K562 (cell line): ENCODE results near the gene RPL22L1. TPM values are rescaled to one million over a fixed set of nuclear protein-coding genes. Genes with fewer than 3 reads are reported as not detected.
A peak's percentile ranks its signal among the peaks of the same experiment; 100 is the strongest.

Experiments used
- ATF1 ChIP-seq, 2 experiments: fragments of 450-650 bp in 1 of 2; IDR thresholded peaks; 2 replicates each; pipeline ENCODE4 v1.6.1; 2016; ENCODE audit warnings: missing compliant biosample characterization in 1 of 2, missing genetic modification characterization in 1 of 2
- DIDO1 ChIP-seq: fragments of 450-650 bp; IDR thresholded peaks from 2 replicates; pipeline ENCODE4 v1.6.1; 2016; ENCODE audit warnings: low read depth, missing biosample characterization, missing genetic modification characterization
- PML ChIP-seq: IDR thresholded peaks from 2 replicates; pipeline ENCODE4 v1.6.1; 2012; ENCODE audit warnings: low read length, inconsistent platforms
- SOX6 ChIP-seq: fragments of 450-650 bp; IDR thresholded peaks from 2 replicates; pipeline ENCODE4 v1.6.1; 2014; ENCODE audit warnings: mild to moderate bottlenecking
- SUPT5H ChIP-seq: fragments of 450-650 bp; IDR thresholded peaks from 2 replicates; pipeline ENCODE4 v1.6.1; 2016
- U2AF2 ChIP-seq: fragments of 200-400 bp; formaldehyde crosslinking; optimal IDR thresholded peaks from 2 replicates; pipeline ENCODE3; 2017; ENCODE audit warnings: low read depth, mild to moderate bottlenecking, low read length
- polyA plus RNA-seq, 8 experiments: library from polyadenylated mRNA; depleted of rRNA in 4 of 8; stranded (reverse) in 5 of 8; unstranded in 3 of 8; fragments of >200 nt; fragmentation: Nextera tagmentation in 2 of 8; fragmentation: Illumina TruSeq in 1 of 8; extraction: Ambion mirVana in 2 of 8; extraction: Trizol in 1 of 8; gene quantifications; 2 replicates each; pipeline versions ENCODE4 v1.2.1 to v1.2.3, GENCODE V29; 2011 to 2014; ENCODE audit warnings: inconsistent platforms in 1 of 8, missing spikeins in 1 of 8
- total RNA-seq, 7 experiments: library from RNA; depleted of rRNA in 6 of 7; stranded (reverse); fragments of >200 nt in 6 of 7; fragmentation: Illumina TruSeq in 2 of 7; extraction: Trizol in 2 of 7; gene quantifications; 2 replicates each; pipeline versions ENCODE4 v1.2.1 to v1.2.3, GENCODE V29; 2011 to 2021; ENCODE audit warnings: low replicate concordance in 1 of 7
- TF ChIP-seq, protein P1 (sequence below), 3 experiments: fragments of 200-800 bp in 1 of 3; fragments of 250-450 bp in 1 of 3; fragments of 450-650 bp in 1 of 3; sonication (Bioruptor Pico) in 1 of 3; sonication (Bioruptor generic) in 1 of 3; formaldehyde crosslinking in 1 of 3; IDR thresholded peaks; 2 replicates each; pipeline versions ENCODE4 v1.6.1 to v1.8.0; 2016 to 2022; ENCODE audit warnings: mild to moderate bottlenecking in 2 of 3, missing genetic modification characterization in 2 of 3, missing compliant biosample characterization in 1 of 3, moderate library complexity in 1 of 3
- TF ChIP-seq, protein P2 (sequence below), 2 experiments: fragments of 450-650 bp in 1 of 2; IDR thresholded peaks; 2 replicates each; pipeline ENCODE4 v1.6.1; 2011 to 2017; ENCODE audit warnings: low read depth in 2 of 2, antibody characterized with exemption in 1 of 2, borderline replicate concordance in 1 of 2, low read length in 1 of 2, mild to moderate bottlenecking in 1 of 2, mixed read lengths in 1 of 2; ENCODE audit not compliant: control insufficient read depth in 1 of 2
- TF ChIP-seq, protein P3 (sequence below): fragments of 450-650 bp; formaldehyde crosslinking; conservative IDR thresholded peaks from 2 replicates; pipeline ENCODE4 v1.4.0; 2022; ENCODE audit warnings: mild to moderate bottlenecking, missing genetic modification characterization
- TF ChIP-seq, protein P4 (sequence below): fragments of 250-450 bp; sonication (Bioruptor Pico); IDR thresholded peaks from 2 replicates; pipeline ENCODE4 v1.5.0; 2020; ENCODE audit warnings: mild to moderate bottlenecking
- TF ChIP-seq, protein P5 (sequence below): fragments of 450-650 bp; formaldehyde crosslinking; IDR thresholded peaks from 2 replicates; pipeline ENCODE4 v1.4.0; 2020; ENCODE audit warnings: mild to moderate bottlenecking, moderate library complexity

RPL22L1 gene
- total and polyA plus RNA-seq, 9 of the 15 experiments (the other 6 are each of a cell fraction or from before 2014, with no cell fraction given): 53.9 to 198 (median 108) TPM

DNA sequence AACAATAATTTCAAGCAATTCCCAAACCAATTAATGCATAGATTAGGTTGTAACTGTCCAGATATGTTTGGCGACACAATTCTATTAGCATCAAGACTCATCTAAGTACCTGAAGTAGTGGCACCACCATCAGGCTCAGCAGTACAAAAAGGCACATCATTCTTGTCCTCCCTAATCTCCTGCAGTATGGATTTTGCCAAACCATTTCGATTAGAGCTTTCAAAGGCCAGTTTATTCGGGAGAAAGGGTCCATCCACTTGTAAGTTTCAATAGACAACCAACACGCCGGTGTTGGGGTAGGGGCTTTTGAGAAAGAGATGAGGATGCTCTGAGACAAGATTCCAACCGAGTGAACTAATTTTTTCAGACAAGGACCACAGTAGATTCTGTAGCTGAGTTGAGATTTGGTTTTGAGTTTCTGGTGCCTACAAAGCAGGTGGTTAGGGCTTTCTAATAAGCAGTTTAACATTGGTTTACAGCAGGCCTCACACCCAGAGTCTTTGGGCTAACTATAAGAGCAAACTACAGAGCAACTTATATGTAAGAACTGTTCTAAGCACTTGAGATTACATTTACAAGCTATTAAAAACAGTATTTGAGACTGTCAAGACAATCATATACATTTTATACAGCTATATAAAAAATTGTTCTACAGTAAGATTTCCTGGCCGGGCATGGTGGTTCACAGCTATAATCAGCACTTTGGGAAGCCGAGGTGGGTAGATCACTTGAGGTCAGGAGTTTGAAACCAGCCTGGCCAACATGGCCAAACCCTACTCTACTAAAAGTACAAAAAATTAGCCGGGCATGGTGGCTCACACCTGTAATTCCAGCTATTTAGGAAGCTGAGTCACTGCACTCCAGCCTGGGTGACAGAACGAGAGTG, 4.5 kb downstream of the RPL22L1 start (continued):
- TF ChIP-seq, protein P1, sequence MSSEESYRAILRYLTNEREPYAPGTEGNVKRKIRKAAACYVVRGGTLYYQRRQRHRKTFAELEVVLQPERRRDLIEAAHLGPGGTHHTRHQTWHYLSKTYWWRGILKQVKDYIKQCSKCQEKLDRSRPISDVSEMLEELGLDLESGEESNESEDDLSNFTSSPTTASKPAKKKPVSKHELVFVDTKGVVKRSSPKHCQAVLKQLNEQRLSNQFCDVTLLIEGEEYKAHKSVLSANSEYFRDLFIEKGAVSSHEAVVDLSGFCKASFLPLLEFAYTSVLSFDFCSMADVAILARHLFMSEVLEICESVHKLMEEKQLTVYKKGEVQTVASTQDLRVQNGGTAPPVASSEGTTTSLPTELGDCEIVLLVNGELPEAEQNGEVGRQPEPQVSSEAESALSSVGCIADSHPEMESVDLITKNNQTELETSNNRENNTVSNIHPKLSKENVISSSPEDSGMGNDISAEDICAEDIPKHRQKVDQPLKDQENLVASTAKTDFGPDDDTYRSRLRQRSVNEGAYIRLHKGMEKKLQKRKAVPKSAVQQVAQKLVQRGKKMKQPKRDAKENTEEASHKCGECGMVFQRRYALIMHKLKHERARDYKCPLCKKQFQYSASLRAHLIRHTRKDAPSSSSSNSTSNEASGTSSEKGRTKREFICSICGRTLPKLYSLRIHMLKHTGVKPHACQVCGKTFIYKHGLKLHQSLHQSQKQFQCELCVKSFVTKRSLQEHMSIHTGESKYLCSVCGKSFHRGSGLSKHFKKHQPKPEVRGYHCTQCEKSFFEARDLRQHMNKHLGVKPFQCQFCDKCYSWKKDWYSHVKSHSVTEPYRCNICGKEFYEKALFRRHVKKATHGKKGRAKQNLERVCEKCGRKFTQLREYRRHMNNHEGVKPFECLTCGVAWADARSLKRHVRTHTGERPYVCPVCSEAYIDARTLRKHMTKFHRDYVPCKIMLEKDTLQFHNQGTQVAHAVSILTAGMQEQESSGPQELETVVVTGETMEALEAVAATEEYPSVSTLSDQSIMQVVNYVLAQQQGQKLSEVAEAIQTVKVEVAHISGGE (CRISPR knock-in tag; IDR thresholded peaks at IDR 0.05): no peak
- TF ChIP-seq, protein P2, sequence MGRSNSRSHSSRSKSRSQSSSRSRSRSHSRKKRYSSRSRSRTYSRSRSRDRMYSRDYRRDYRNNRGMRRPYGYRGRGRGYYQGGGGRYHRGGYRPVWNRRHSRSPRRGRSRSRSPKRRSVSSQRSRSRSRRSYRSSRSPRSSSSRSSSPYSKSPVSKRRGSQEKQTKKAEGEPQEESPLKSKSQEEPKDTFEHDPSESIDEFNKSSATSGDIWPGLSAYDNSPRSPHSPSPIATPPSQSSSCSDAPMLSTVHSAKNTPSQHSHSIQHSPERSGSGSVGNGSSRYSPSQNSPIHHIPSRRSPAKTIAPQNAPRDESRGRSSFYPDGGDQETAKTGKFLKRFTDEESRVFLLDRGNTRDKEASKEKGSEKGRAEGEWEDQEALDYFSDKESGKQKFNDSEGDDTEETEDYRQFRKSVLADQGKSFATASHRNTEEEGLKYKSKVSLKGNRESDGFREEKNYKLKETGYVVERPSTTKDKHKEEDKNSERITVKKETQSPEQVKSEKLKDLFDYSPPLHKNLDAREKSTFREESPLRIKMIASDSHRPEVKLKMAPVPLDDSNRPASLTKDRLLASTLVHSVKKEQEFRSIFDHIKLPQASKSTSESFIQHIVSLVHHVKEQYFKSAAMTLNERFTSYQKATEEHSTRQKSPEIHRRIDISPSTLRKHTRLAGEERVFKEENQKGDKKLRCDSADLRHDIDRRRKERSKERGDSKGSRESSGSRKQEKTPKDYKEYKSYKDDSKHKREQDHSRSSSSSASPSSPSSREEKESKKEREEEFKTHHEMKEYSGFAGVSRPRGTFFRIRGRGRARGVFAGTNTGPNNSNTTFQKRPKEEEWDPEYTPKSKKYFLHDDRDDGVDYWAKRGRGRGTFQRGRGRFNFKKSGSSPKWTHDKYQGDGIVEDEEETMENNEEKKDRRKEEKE (IDR thresholded peaks at IDR 0.05; ENCODE audit: borderline replicate concordance in 1 of 2, control insufficient read depth in 1 of 2, low read depth in 2 of 2, low read length in 1 of 2): peak in 1 of 2 experiments; percentile 79; a peak in 2 of 4 replicates
- TF ChIP-seq SUPT5H (peak; percentile 81; the same call in 1 of the 2 replicates), PML (peak; percentile 62; the same call in 1 of the 2 replicates), SOX6 (0 out of 2 replicates have a peak, but pooled peaks have one; percentile 18), ATF1 (CRISPR knock-in tag; IDR thresholded peaks at IDR 0.05) (no peak), ATF1 (tag; IDR thresholded peaks at IDR 0.05) (no peak), U2AF2 (no peak), DIDO1 (tag) (no peak)
- TF ChIP-seq, protein P3, sequence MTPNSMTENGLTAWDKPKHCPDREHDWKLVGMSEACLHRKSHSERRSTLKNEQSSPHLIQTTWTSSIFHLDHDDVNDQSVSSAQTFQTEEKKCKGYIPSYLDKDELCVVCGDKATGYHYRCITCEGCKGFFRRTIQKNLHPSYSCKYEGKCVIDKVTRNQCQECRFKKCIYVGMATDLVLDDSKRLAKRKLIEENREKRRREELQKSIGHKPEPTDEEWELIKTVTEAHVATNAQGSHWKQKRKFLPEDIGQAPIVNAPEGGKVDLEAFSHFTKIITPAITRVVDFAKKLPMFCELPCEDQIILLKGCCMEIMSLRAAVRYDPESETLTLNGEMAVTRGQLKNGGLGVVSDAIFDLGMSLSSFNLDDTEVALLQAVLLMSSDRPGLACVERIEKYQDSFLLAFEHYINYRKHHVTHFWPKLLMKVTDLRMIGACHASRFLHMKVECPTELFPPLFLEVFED (CRISPR knock-in tag): peak; percentile 66; the same call in 1 of the 2 replicates
- TF ChIP-seq, protein P4, sequence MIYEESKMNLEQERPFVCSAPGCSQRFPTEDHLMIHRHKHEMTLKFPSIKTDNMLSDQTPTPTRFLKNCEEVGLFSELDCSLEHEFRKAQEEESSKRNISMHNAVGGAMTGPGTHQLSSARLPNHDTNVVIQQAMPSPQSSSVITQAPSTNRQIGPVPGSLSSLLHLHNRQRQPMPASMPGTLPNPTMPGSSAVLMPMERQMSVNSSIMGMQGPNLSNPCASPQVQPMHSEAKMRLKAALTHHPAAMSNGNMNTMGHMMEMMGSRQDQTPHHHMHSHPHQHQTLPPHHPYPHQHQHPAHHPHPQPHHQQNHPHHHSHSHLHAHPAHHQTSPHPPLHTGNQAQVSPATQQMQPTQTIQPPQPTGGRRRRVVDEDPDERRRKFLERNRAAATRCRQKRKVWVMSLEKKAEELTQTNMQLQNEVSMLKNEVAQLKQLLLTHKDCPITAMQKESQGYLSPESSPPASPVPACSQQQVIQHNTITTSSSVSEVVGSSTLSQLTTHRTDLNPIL: no peak
- TF ChIP-seq, protein P5, sequence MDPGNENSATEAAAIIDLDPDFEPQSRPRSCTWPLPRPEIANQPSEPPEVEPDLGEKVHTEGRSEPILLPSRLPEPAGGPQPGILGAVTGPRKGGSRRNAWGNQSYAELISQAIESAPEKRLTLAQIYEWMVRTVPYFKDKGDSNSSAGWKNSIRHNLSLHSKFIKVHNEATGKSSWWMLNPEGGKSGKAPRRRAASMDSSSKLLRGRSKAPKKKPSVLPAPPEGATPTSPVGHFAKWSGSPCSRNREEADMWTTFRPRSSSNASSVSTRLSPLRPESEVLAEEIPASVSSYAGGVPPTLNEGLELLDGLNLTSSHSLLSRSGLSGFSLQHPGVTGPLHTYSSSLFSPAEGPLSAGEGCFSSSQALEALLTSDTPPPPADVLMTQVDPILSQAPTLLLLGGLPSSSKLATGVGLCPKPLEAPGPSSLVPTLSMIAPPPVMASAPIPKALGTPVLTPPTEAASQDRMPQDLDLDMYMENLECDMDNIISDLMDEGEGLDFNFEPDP (CRISPR knock-in tag): no peak
